Panc1 (cell line): ENCODE results near the gene IGFL3.

Experiments
- CTCF ChIP-seq: fragments of 450-650 bp; IDR thresholded peaks from 2 replicates; pipeline ENCODE4 v1.5.1; 2017; ENCODE audit warnings: mild to moderate bottlenecking
- POLR2AphosphoS5 ChIP-seq: IDR thresholded peaks from 2 replicates; pipeline ENCODE4 v1.6.1; 2012; ENCODE audit warnings: mild to moderate bottlenecking, low read depth, low read length, moderate library complexity
- REST ChIP-seq, 2 experiments: IDR thresholded peaks; 2 replicates each; pipeline ENCODE4 v1.6.1; 2011 to 2012; ENCODE audit warnings: low read depth in 2 of 2, control low read depth in 1 of 2, low read length in 1 of 2, mild to moderate bottlenecking in 1 of 2, moderate library complexity in 1 of 2; ENCODE audit not compliant: insufficient read depth in 1 of 2
- SIN3A ChIP-seq: IDR thresholded peaks from 2 replicates; pipeline ENCODE4 v1.6.1; 2012; ENCODE audit warnings: low read depth, mild to moderate bottlenecking, low read length, moderate library complexity, borderline replicate concordance; ENCODE audit not compliant: insufficient read depth

GRCh38 chr19:46115396-46116106 lies 8.9 kb downstream of the IGFL3 start:
- TF ChIP-seq CTCF (no peak), POLR2AphosphoS5 (no peak), SIN3A (no peak), REST (IDR thresholded peaks at IDR 0.05; ENCODE audit: insufficient read depth in 1 of 2, low read depth in 2 of 2, low read length in 1 of 2) (no peak)
